ENCODE measurements around the gene AFP.

Gene AFP

GRCh38 chr4:73468170-73468569 is 32.1 kb downstream of the AFP start:
- Mint-ChIP-seq H3K9me3 (peaks cover 15% of the 10 kb centered on the region), H3K36me3 (ENCODE audit: low read depth) (no peaks in the 10 kb centered on the region), H3K4me3 (no peak overlapping the region)

GRCh38 chr4:73470728-73471127 is 34.7 kb downstream of the AFP start:
- TF ChIP-seq, protein P1, sequence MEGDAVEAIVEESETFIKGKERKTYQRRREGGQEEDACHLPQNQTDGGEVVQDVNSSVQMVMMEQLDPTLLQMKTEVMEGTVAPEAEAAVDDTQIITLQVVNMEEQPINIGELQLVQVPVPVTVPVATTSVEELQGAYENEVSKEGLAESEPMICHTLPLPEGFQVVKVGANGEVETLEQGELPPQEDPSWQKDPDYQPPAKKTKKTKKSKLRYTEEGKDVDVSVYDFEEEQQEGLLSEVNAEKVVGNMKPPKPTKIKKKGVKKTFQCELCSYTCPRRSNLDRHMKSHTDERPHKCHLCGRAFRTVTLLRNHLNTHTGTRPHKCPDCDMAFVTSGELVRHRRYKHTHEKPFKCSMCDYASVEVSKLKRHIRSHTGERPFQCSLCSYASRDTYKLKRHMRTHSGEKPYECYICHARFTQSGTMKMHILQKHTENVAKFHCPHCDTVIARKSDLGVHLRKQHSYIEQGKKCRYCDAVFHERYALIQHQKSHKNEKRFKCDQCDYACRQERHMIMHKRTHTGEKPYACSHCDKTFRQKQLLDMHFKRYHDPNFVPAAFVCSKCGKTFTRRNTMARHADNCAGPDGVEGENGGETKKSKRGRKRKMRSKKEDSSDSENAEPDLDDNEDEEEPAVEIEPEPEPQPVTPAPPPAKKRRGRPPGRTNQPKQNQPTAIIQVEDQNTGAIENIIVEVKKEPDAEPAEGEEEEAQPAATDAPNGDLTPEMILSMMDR (IDR thresholded peaks at IDR 0.05; ENCODE audit: unreplicated experiment in 3 of 3), result no peak
- Mint-ChIP-seq H3K27ac (no peak overlapping the region), H3K4me3 (no peak overlapping the region), H3K36me3 (ENCODE audit: low read depth) (no peaks in the 10 kb centered on the region), H3K9me3 (peaks cover 29% of the 10 kb centered on the region), H3K4me1 (no peaks in the 10 kb centered on the region), H3K27me3 (ENCODE audit: low read depth) (no peaks in the 10 kb centered on the region)

More at GRCh38 chr4:73468170-73468569, 32.1 kb downstream of the AFP start:
- Mint-ChIP-seq H3K4me1 (no peaks in the 10 kb centered on the region), H3K27me3 (ENCODE audit: low read depth) (no peaks in the 10 kb centered on the region), H3K27ac (no peak overlapping the region)
- TF ChIP-seq, protein P1 (IDR thresholded peaks at IDR 0.05; ENCODE audit: unreplicated experiment in 3 of 3), result no peak

- Mint-ChIP-seq H3K27me3 (ENCODE audit: low read depth) (no peaks in the 10 kb centered on the region), H3K27ac (no peak overlapping the region), H3K4me3 (no peak overlapping the region), H3K9me3 (peaks cover 27% of the 10 kb centered on the region), H3K4me1 (no peaks in the 10 kb centered on the region), H3K36me3 (ENCODE audit: low read depth) (no peaks in the 10 kb centered on the region)
- TF ChIP-seq, protein P1 (IDR thresholded peaks at IDR 0.05; ENCODE audit: unreplicated experiment in 3 of 3), result no peak
These were observed 41.2 kb downstream of the AFP start for GRCh38 chr4:73477176-73477575.

- H3K4me1 Mint-ChIP-seq, result no peaks in the 10 kb centered on the region
- no peak overlapping the region for H3K4me3 Mint-ChIP-seq
- no peaks in the 10 kb centered on the region for H3K27me3 Mint-ChIP-seq (ENCODE audit: low read depth)
- no peaks in the 10 kb centered on the region for H3K36me3 Mint-ChIP-seq (ENCODE audit: low read depth)
- peaks cover 12% of the 10 kb centered on the region for H3K9me3 Mint-ChIP-seq
- H3K27ac Mint-ChIP-seq, result no peak overlapping the region
- TF ChIP-seq, protein P1 (IDR thresholded peaks at IDR 0.05; ENCODE audit: unreplicated experiment in 3 of 3), result no peak
These were observed 43.3 kb downstream of the AFP start for GRCh38 chr4:73479323-73479722.

DNA sequence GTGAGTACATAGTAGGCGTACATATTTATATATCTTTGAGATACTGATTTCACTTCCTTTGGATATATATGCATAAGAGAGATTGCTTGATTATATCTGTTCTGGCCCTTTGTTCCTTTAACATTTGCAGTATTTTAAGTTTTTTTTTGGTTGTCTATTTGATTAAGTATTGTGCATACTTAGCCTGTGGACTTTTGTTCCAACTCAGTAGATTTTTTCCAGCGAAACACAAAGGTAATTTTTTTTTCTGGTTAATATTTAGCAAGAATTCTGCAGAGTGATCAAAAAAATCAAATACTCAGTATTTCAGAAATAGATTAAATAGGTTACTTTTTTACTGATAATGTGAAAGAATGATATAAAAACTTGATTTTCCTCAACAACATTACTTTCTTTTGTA is 45.3 kb downstream of the AFP start, which contains the start of gene AFM:
TSS of gene AFM (plus strand) at position 388 of the 400 bp plus-strand sequence. CDS start 31 bp downstream, outside the sequence.
- Mint-ChIP-seq H3K4me1 (no peaks in the 10 kb centered on the region), H3K9me3 (no peaks in the 10 kb centered on the region), H3K27ac (peak within 1 kb of the TSS; percentile 24 to 83 (median 59)), H3K27me3 (ENCODE audit: low read depth) (peaks cover 3% of the 10 kb centered on the region), H3K4me3 (no peak within 1 kb of the TSS), H3K36me3 (ENCODE audit: low read depth) (no peaks in the 10 kb centered on the region)
- TF ChIP-seq, protein P1 (IDR thresholded peaks at IDR 0.05; ENCODE audit: unreplicated experiment in 3 of 3), result no peak

GRCh38 chr4:73485085-73485484 is 49.1 kb downstream of the AFP start:
- H3K9me3 Mint-ChIP-seq, result no peaks in the 10 kb centered on the region
- H3K27ac Mint-ChIP-seq, result no peak overlapping the region
- H3K27me3 Mint-ChIP-seq (ENCODE audit: low read depth), result peaks cover 3% of the 10 kb centered on the region
- no peaks in the 10 kb centered on the region for H3K36me3 Mint-ChIP-seq (ENCODE audit: low read depth)
- H3K4me1 Mint-ChIP-seq, result no peaks in the 10 kb centered on the region
- TF ChIP-seq, protein P1 (IDR thresholded peaks at IDR 0.05; ENCODE audit: unreplicated experiment in 3 of 3), result no peak
- H3K4me3 Mint-ChIP-seq, result no peak overlapping the region
